Measurements from ENCODE around the gene CENPL. TPM values are rescaled to one million over a fixed set of nuclear protein-coding genes. Genes with fewer than 3 reads are reported as not detected.

CENPL gene
- total and polyA plus RNA-seq, 9 of the 15 experiments (the other 6 are each of a cell fraction or from before 2014, with no cell fraction given): 33.0 to 52.7 (median 39.7) TPM

GRCh38 chr1:173870252-173871075 lies 45.8 kb upstream of the CENPL start (continued):
- TF ChIP-seq E2F1 (CRISPR knock-in tag; IDR thresholded peaks at IDR 0.05): no peak
- no peak for TF ChIP-seq HLTF (IDR thresholded peaks at IDR 0.05)
- no peak for TF ChIP-seq FOXK1 (CRISPR knock-in tag; IDR thresholded peaks at IDR 0.05; ENCODE audit: borderline replicate concordance)
- no peak for TF ChIP-seq ZNF23 (CRISPR knock-in tag; IDR thresholded peaks at IDR 0.05)
- TF ChIP-seq ZNF146 (CRISPR knock-in tag; IDR thresholded peaks at IDR 0.05; ENCODE audit: unreplicated experiment): no peak
- TF ChIP-seq, protein P1, sequence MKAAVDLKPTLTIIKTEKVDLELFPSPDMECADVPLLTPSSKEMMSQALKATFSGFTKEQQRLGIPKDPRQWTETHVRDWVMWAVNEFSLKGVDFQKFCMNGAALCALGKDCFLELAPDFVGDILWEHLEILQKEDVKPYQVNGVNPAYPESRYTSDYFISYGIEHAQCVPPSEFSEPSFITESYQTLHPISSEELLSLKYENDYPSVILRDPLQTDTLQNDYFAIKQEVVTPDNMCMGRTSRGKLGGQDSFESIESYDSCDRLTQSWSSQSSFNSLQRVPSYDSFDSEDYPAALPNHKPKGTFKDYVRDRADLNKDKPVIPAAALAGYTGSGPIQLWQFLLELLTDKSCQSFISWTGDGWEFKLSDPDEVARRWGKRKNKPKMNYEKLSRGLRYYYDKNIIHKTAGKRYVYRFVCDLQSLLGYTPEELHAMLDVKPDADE (conservative IDR thresholded peaks at IDR 0.05; ENCODE audit: control insufficient read depth, low read depth, low read length): no peak
- TF ChIP-seq SIN3A (IDR thresholded peaks at IDR 0.05; ENCODE audit: borderline replicate concordance in 2 of 2, control insufficient read depth in 1 of 2, low read depth in 2 of 2, low read length in 2 of 2): no peak
- no peak for TF ChIP-seq SP1 (CRISPR knock-in tag; IDR thresholded peaks at IDR 0.05)
- TF ChIP-seq POLR2AphosphoS2 (IDR thresholded peaks at IDR 0.05; ENCODE audit: low read length): no peak
- no peak for TF ChIP-seq MECOM (CRISPR knock-in tag; IDR thresholded peaks at IDR 0.05)
- no peak for TF ChIP-seq DEAF1 (CRISPR knock-in tag; IDR thresholded peaks at IDR 0.05)
- TF ChIP-seq DDX20 (tag; IDR thresholded peaks at IDR 0.05; ENCODE audit: low read depth): no peak
- TF ChIP-seq, protein P2, sequence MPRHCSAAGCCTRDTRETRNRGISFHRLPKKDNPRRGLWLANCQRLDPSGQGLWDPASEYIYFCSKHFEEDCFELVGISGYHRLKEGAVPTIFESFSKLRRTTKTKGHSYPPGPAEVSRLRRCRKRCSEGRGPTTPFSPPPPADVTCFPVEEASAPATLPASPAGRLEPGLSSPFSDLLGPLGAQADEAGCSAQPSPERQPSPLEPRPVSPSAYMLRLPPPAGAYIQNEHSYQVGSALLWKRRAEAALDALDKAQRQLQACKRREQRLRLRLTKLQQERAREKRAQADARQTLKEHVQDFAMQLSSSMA (CRISPR knock-in tag; IDR thresholded peaks at IDR 0.05): no peak
- TF ChIP-seq, protein P3, sequence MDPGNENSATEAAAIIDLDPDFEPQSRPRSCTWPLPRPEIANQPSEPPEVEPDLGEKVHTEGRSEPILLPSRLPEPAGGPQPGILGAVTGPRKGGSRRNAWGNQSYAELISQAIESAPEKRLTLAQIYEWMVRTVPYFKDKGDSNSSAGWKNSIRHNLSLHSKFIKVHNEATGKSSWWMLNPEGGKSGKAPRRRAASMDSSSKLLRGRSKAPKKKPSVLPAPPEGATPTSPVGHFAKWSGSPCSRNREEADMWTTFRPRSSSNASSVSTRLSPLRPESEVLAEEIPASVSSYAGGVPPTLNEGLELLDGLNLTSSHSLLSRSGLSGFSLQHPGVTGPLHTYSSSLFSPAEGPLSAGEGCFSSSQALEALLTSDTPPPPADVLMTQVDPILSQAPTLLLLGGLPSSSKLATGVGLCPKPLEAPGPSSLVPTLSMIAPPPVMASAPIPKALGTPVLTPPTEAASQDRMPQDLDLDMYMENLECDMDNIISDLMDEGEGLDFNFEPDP (CRISPR knock-in tag; IDR thresholded peaks at IDR 0.05): no peak
- TF ChIP-seq, protein P4, sequence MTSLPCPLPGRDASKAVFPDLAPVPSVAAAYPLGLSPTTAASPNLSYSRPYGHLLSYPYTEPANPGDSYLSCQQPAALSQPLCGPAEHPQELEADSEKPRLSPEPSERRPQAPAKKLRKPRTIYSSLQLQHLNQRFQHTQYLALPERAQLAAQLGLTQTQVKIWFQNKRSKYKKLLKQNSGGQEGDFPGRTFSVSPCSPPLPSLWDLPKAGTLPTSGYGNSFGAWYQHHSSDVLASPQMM (CRISPR knock-in tag; IDR thresholded peaks at IDR 0.05): no peak
- no peak for TF ChIP-seq XRCC5 (IDR thresholded peaks at IDR 0.05; ENCODE audit: low read depth, low read length)
- no peak for TF ChIP-seq ZKSCAN3 (CRISPR knock-in tag; IDR thresholded peaks at IDR 0.05)
- TF ChIP-seq MED1 (CRISPR knock-in tag; IDR thresholded peaks at IDR 0.05; ENCODE audit: borderline replicate concordance): no peak
- no peak for TF ChIP-seq TCF7L2 (IDR thresholded peaks at IDR 0.05; ENCODE audit: low read depth, low read length)
- TF ChIP-seq IFI16 (CRISPR knock-in tag; IDR thresholded peaks at IDR 0.05): no peak
- no peak for TF ChIP-seq ZNF140 (CRISPR knock-in tag; IDR thresholded peaks at IDR 0.05)
- TF ChIP-seq RAD51 (IDR thresholded peaks at IDR 0.05; ENCODE audit: borderline replicate concordance, low read depth): peak; percentile 37; the same call in 1 of the 2 replicates
